Astrocyte (in vitro differentiated cells and primary cell): ENCODE measurements around the gene SLC38A9. TPM values are rescaled to one million over a fixed set of nuclear protein-coding genes. Genes with fewer than 3 reads are reported as not detected.

Experiments used
- DNase-seq: peaks from one replicate; pipeline ENCODE4 v3.0.0-alpha.2; 2010; ENCODE audit warnings: low read depth
- FAIRE-seq: peaks from 2 replicates; lab custom pipeline; 2011; peaks lifted over from hg19 to GRCh38; lab: Jason Lieb, UNC
- H2AFZ ChIP-seq: 2 replicates; pipeline ENCODE4 v1.6.0; 2012; ENCODE audit warnings: low read depth, low read length, inconsistent platforms
- H3K27ac ChIP-seq: 2 replicates; pipeline ENCODE4 v1.5.1; 2011; ENCODE audit warnings: low read depth, low read length, inconsistent platforms
- H3K27me3 ChIP-seq: 2 replicates; pipeline ENCODE4 v1.6.0; 2011; ENCODE audit warnings: low read length, inconsistent platforms; ENCODE audit not compliant: insufficient read depth
- H3K36me3 ChIP-seq: 2 replicates; pipeline ENCODE4 v1.5.1; 2011; ENCODE audit warnings: low read length, inconsistent platforms; ENCODE audit not compliant: insufficient read depth
- H3K4me1 ChIP-seq: 2 replicates; pipeline ENCODE4 v1.5.1; 2011; ENCODE audit warnings: low read length, inconsistent platforms; ENCODE audit not compliant: insufficient read depth
- H3K4me2 ChIP-seq: 2 replicates; pipeline ENCODE4 v1.6.0; 2012; ENCODE audit warnings: low read length, inconsistent platforms
- H3K4me3 ChIP-seq: 2 replicates; pipeline ENCODE4 v1.5.1; 2011; ENCODE audit warnings: low read depth, mild to moderate bottlenecking, low read length, inconsistent platforms; ENCODE audit not compliant: insufficient read depth
- H3K79me2 ChIP-seq: 2 replicates; pipeline ENCODE4 v1.6.0; 2012; ENCODE audit warnings: mild to moderate bottlenecking, low read length, inconsistent platforms; ENCODE audit not compliant: insufficient read depth
- H3K9ac ChIP-seq: 2 replicates; pipeline ENCODE4 v1.6.0; 2012; ENCODE audit warnings: mild to moderate bottlenecking, low read length, inconsistent platforms
- H3K9me3 ChIP-seq: 2 replicates; pipeline ENCODE4 v1.5.1; 2012; ENCODE audit warnings: low read depth, mild to moderate bottlenecking, low read length, inconsistent platforms; ENCODE audit not compliant: insufficient read depth
- H4K20me1 ChIP-seq: 2 replicates; pipeline ENCODE4 v1.6.0; 2012; ENCODE audit warnings: low read length, inconsistent platforms; ENCODE audit not compliant: insufficient read depth
- H3K27ac Mint-ChIP-seq: one replicate; pipeline ENCODE4 v1.8.0; 2021; ENCODE audit warnings: mild to moderate bottlenecking, mixed read lengths; ENCODE audit not compliant: unreplicated experiment
- H3K27me3 Mint-ChIP-seq: one replicate; pipeline ENCODE4 v1.8.0; 2021; ENCODE audit warnings: low read depth, mixed read lengths; ENCODE audit not compliant: unreplicated experiment
- H3K36me3 Mint-ChIP-seq: one replicate; pipeline ENCODE4 v1.8.0; 2021; ENCODE audit warnings: low read depth, mixed read lengths; ENCODE audit not compliant: unreplicated experiment
- H3K4me1 Mint-ChIP-seq: one replicate; pipeline ENCODE4 v1.8.0; 2021; ENCODE audit warnings: low read depth, mixed read lengths; ENCODE audit not compliant: unreplicated experiment
- H3K4me3 Mint-ChIP-seq: one replicate; pipeline ENCODE4 v1.8.0; 2021; ENCODE audit warnings: mild to moderate bottlenecking, moderate library complexity, mixed read lengths; ENCODE audit not compliant: unreplicated experiment
- H3K9me3 Mint-ChIP-seq: one replicate; pipeline ENCODE4 v1.8.0; 2021; ENCODE audit warnings: mild to moderate bottlenecking, mixed read lengths; ENCODE audit not compliant: unreplicated experiment
- EZH2 ChIP-seq: IDR thresholded peaks from 2 replicates; pipeline ENCODE4 v1.6.1; 2012; ENCODE audit warnings: mild to moderate bottlenecking, low read length, inconsistent platforms; ENCODE audit not compliant: insufficient read depth
- total RNA-seq: library from RNA; stranded (reverse); gene quantifications from 2 replicates; pipeline ENCODE4 v1.2.1, GENCODE V29; 2021
- TF ChIP-seq, protein P1 (sequence below): IDR thresholded peaks from 2 replicates; pipeline ENCODE4 v1.5.1; 2011; ENCODE audit warnings: low read depth, mild to moderate bottlenecking, inconsistent platforms, low read length, moderate library complexity; ENCODE audit not compliant: insufficient read depth

The SLC38A9 gene
- total RNA-seq, 1 donor from 2014 or later: 30.0 TPM

DNA sequence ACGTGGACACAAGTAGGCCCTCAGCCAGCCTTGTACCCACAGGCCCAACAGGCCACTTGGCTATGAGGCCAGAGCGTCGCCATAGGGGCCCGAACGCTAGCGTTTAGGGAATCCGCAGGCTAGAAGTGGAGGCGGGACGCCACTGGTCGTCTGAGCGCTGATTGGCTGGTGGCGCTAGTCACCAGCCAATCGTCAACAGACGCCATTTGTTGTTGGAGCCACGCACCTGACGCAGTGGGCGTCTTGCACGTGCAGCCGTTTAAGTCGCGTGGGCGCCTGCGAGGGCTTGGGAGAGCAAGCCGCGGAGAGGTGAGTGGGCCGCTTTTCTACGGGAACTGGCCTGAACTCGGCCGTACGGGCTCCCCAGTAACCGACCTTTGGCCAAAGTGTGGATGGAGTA lies 25.7 kb upstream of the SLC38A9 start, which contains the start of gene DDX4:
Gene DDX4 (plus strand): TSS at position 269 of the 400 bp plus-strand sequence. CDS start 903 bp downstream, outside the sequence.
- Histone ChIP-seq H3K36me3 (no peaks in the 10 kb centered on the region), H3K4me3 (no peak within 1 kb of the TSS), H3K27me3 (no peaks in the 10 kb centered on the region), H3K79me2 (no peaks in the 10 kb centered on the region), H3K9me3 (no peaks in the 10 kb centered on the region), H3K4me2 (no peak within 1 kb of the TSS), H3K27ac (no peak within 1 kb of the TSS), H2AFZ (no peak within 1 kb of the TSS), H3K4me1 (no peaks in the 10 kb centered on the region), H4K20me1 (no peaks in the 10 kb centered on the region), H3K9ac (no peak within 1 kb of the TSS)
- no peak for DNase-seq
- Mint-ChIP-seq H3K4me3 (no peak within 1 kb of the TSS), H3K4me1 (peaks cover 4% of the 10 kb centered on the region), H3K36me3 (no peaks in the 10 kb centered on the region), H3K27me3 (no peaks in the 10 kb centered on the region), H3K27ac (no peak within 1 kb of the TSS), H3K9me3 (no peaks in the 10 kb centered on the region)
- no peak for TF ChIP-seq EZH2
- TF ChIP-seq, protein P1, sequence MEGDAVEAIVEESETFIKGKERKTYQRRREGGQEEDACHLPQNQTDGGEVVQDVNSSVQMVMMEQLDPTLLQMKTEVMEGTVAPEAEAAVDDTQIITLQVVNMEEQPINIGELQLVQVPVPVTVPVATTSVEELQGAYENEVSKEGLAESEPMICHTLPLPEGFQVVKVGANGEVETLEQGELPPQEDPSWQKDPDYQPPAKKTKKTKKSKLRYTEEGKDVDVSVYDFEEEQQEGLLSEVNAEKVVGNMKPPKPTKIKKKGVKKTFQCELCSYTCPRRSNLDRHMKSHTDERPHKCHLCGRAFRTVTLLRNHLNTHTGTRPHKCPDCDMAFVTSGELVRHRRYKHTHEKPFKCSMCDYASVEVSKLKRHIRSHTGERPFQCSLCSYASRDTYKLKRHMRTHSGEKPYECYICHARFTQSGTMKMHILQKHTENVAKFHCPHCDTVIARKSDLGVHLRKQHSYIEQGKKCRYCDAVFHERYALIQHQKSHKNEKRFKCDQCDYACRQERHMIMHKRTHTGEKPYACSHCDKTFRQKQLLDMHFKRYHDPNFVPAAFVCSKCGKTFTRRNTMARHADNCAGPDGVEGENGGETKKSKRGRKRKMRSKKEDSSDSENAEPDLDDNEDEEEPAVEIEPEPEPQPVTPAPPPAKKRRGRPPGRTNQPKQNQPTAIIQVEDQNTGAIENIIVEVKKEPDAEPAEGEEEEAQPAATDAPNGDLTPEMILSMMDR: no peak
- no peak for FAIRE-seq

DNA sequence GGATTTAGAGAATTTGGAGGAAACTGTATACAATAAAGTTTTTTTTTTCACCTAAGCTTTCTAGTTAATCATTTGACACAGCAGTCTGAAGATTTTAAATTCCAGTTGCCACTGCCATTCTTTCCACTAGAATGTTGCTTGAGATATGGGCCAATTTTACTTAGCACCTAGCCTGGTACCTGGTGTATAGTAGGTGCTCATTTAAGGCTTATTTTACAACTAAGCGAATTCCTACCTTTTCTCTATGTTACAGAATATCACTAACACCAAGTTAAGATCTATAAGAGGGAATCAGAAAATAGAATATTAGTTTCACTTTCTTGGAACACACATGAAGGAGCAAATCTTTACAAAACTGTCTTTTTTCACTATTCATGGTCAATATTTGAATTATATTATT lies 22.5 kb upstream of the SLC38A9 start:
- Mint-ChIP-seq H3K9me3 (no peaks in the 10 kb centered on the region), H3K27ac (no peak overlapping the region), H3K4me1 (no peaks in the 10 kb centered on the region), H3K36me3 (no peaks in the 10 kb centered on the region), H3K27me3 (peaks cover 5% of the 10 kb centered on the region), H3K4me3 (no peak overlapping the region)
- H4K20me1 ChIP-seq: no peaks in the 10 kb centered on the region
- H3K4me1 ChIP-seq: no peaks in the 10 kb centered on the region
- H3K79me2 ChIP-seq: no peaks in the 10 kb centered on the region
- H3K4me3 ChIP-seq: no peak overlapping the region
- H2AFZ ChIP-seq: no peak overlapping the region
- H3K4me2 ChIP-seq: no peak overlapping the region
- H3K27me3 ChIP-seq: no peaks in the 10 kb centered on the region
- no peaks in the 10 kb centered on the region for H3K36me3 ChIP-seq
- H3K27ac ChIP-seq: no peak overlapping the region
- DNase-seq (no peak), FAIRE-seq (no peak)
- TF ChIP-seq, protein P1: no peak
- no peak for TF ChIP-seq EZH2
- H3K9ac ChIP-seq: no peak overlapping the region
- no peaks in the 10 kb centered on the region for H3K9me3 ChIP-seq

DNA sequence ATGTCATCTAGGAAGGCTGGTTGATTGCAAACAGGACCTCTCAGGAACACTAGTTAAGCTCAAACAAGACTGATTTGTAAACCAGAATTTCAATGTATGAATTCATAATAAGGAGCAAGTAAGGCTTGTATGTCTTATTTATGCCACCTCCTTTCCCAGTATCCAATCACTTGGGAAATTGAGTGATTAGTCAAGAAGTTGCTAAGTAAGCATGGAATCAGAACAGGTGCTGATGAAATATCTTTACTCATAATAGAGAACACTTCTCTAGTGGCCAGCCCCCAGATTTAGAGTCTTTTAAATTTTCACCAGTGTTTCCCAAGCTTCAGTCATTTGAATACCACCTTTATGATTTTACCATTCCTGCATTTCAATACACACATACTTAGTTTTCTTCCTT lies 20.5 kb upstream of the SLC38A9 start:
- Histone ChIP-seq H4K20me1 (no peaks in the 10 kb centered on the region), H3K4me2 (no peak overlapping the region), H3K4me1 (no peaks in the 10 kb centered on the region), H3K27me3 (no peaks in the 10 kb centered on the region), H2AFZ (no peak overlapping the region), H3K36me3 (no peaks in the 10 kb centered on the region), H3K27ac (no peak overlapping the region), H3K9ac (no peak overlapping the region), H3K9me3 (no peaks in the 10 kb centered on the region), H3K4me3 (no peak overlapping the region), H3K79me2 (no peaks in the 10 kb centered on the region)
- Mint-ChIP-seq H3K36me3 (no peaks in the 10 kb centered on the region), H3K4me1 (no peaks in the 10 kb centered on the region), H3K9me3 (no peaks in the 10 kb centered on the region), H3K27ac (no peak overlapping the region), H3K4me3 (no peak overlapping the region), H3K27me3 (peaks cover 5% of the 10 kb centered on the region)
- DNase-seq: no peak
- TF ChIP-seq, protein P1: no peak
- TF ChIP-seq EZH2: no peak
- no peak for FAIRE-seq
